ENCODE data around the gene PRR13. TPM values are rescaled to one million over a fixed set of nuclear protein-coding genes. Genes with fewer than 3 reads are reported as not detected.

PRR13 gene
- total RNA-seq, 1 experiment from 2014 or later: 216 TPM

GRCh38 chr12:53474077-53474476 lies 32.5 kb downstream of the PRR13 start (continued):
- TF ChIP-seq CTCF (IDR thresholded peaks at IDR 0.05 in 2 of 3, conservative IDR thresholded peaks at IDR 0.05 in 1 of 3; ENCODE audit: borderline replicate concordance in 1 of 3, insufficient read depth in 1 of 3, low read depth in 2 of 3, low read length in 2 of 3) (no peak), RAD21 (IDR thresholded peaks at IDR 0.05; ENCODE audit: low read depth) (no peak), FOSL1 (IDR thresholded peaks at IDR 0.05; ENCODE audit: low read depth) (no peak), POLR2AphosphoS5 (IDR thresholded peaks at IDR 0.05; ENCODE audit: low read depth, low read length) (no peak), EGR1 (IDR thresholded peaks at IDR 0.05; ENCODE audit: low read depth) (no peak), CBX3 (IDR thresholded peaks at IDR 0.05; ENCODE audit: low read depth) (no peak)
- TF ChIP-seq, protein P1, sequence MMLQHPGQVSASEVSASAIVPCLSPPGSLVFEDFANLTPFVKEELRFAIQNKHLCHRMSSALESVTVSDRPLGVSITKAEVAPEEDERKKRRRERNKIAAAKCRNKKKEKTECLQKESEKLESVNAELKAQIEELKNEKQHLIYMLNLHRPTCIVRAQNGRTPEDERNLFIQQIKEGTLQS (IDR thresholded peaks at IDR 0.05): no peak
- TF ChIP-seq, protein P2, sequence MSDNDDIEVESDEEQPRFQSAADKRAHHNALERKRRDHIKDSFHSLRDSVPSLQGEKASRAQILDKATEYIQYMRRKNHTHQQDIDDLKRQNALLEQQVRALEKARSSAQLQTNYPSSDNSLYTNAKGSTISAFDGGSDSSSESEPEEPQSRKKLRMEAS (IDR thresholded peaks at IDR 0.05): no peak

GRCh38 chr12:53474819-53475218 lies 33.3 kb downstream of the PRR13 start:
- no peak for DNase-seq (ENCODE audit: low read depth, low spot score)
- H3K36me3 ChIP-seq (ENCODE audit: control insufficient read depth in 1 of 2, insufficient read depth in 2 of 2, low read length in 2 of 2): peaks cover 83 to 88% of the 10 kb centered on the region in 2 experiments
- no peak for ATAC-seq
- no peak overlapping the region for H3K4me3 ChIP-seq (replicated peaks in 1 of 2; ENCODE audit: low read depth in 1 of 2, low read length in 2 of 2)
- ChIA-PET POLR2A (interaction anchor here (0.6 to 1.1 kb wide), 6 partner anchors 24 to 211 kb away, joined by 3 to 5 read pairs (median 3); partner anchors contain the start of gene TARBP2), CTCF (interaction anchor here (1.2 to 2.6 kb wide), 3 partner anchors 14 to 122 kb away, joined by 3 to 19 read pairs (median 6); no protein-coding TSS in a partner anchor), RAD21 (ENCODE audit: low non-redundant PET in 1 of 2, low total read pairs in 2 of 2, uncharacterized antibody in 2 of 2, unreplicated experiment in 2 of 2) (no interaction called here)
- no TSS peak for BruUV-seq (replicated peaks)
- intact Hi-C loops (cut with micrococcal nuclease): no loop called here
- peaks cover 98% of the 10 kb centered on the region for H3K79me2 ChIP-seq (ENCODE audit: insufficient read depth, low read length)
- H3K9ac ChIP-seq (ENCODE audit: low read length): no peak overlapping the region
- H3K27me3 ChIP-seq (ENCODE audit: insufficient read depth, low read length): no peaks in the 10 kb centered on the region
- H3K27ac ChIP-seq (ENCODE audit: low read depth, low read length): no peak overlapping the region
- H2AFZ ChIP-seq (ENCODE audit: low read depth, low read length, poor library complexity, severe bottlenecking): no peak overlapping the region
- H3K9me3 ChIP-seq (ENCODE audit: control insufficient read depth in 1 of 2, insufficient read depth in 1 of 2, low read depth in 1 of 2, low read length in 2 of 2): no peaks in the 10 kb centered on the region
- peaks cover 0 to 15% of the 10 kb centered on the region in 2 experiments; a peak in 2 of 4 replicates for H3K4me1 ChIP-seq (ENCODE audit: control insufficient read depth in 1 of 2, insufficient read depth in 2 of 2, low read length in 2 of 2)
- H3K9me2 ChIP-seq (ENCODE audit: insufficient read depth): no peaks in the 10 kb centered on the region
- peaks cover 66% of the 10 kb centered on the region for H4K20me1 ChIP-seq (ENCODE audit: insufficient read depth)
- H3K4me2 ChIP-seq (ENCODE audit: low read length): no peak overlapping the region
- TF ChIP-seq EZH2 (IDR thresholded peaks at IDR 0.05) (no peak), EZH2phosphoT487 (IDR thresholded peaks at IDR 0.05; ENCODE audit: borderline replicate concordance) (no peak), CBX3 (IDR thresholded peaks at IDR 0.05; ENCODE audit: low read depth) (no peak), FOSL1 (IDR thresholded peaks at IDR 0.05; ENCODE audit: low read depth) (no peak), POLR2A (IDR thresholded peaks at IDR 0.05; ENCODE audit: borderline replicate concordance, extremely low read depth, insufficient read depth, insufficient read length) (no peak), SRF (IDR thresholded peaks at IDR 0.05; ENCODE audit: low read depth) (no peak), CTCF (IDR thresholded peaks at IDR 0.05 in 2 of 3, conservative IDR thresholded peaks at IDR 0.05 in 1 of 3; ENCODE audit: borderline replicate concordance in 1 of 3, insufficient read depth in 1 of 3, low read depth in 2 of 3, low read length in 2 of 3) (no peak), ZFX (IDR thresholded peaks at IDR 0.05) (no peak), POLR2AphosphoS5 (IDR thresholded peaks at IDR 0.05; ENCODE audit: low read depth, low read length) (no peak), SP1 (IDR thresholded peaks at IDR 0.05; ENCODE audit: low read depth) (no peak), YY1 (IDR thresholded peaks at IDR 0.05; ENCODE audit: extremely low read depth, insufficient replicate concordance, low read depth, low read length) (no peak), TCF7L2 (IDR thresholded peaks at IDR 0.05; ENCODE audit: borderline replicate concordance, extremely low read depth, insufficient read depth, insufficient read length) (no peak), JUND (IDR thresholded peaks at IDR 0.05) (no peak)
- TF ChIP-seq, protein P3, sequence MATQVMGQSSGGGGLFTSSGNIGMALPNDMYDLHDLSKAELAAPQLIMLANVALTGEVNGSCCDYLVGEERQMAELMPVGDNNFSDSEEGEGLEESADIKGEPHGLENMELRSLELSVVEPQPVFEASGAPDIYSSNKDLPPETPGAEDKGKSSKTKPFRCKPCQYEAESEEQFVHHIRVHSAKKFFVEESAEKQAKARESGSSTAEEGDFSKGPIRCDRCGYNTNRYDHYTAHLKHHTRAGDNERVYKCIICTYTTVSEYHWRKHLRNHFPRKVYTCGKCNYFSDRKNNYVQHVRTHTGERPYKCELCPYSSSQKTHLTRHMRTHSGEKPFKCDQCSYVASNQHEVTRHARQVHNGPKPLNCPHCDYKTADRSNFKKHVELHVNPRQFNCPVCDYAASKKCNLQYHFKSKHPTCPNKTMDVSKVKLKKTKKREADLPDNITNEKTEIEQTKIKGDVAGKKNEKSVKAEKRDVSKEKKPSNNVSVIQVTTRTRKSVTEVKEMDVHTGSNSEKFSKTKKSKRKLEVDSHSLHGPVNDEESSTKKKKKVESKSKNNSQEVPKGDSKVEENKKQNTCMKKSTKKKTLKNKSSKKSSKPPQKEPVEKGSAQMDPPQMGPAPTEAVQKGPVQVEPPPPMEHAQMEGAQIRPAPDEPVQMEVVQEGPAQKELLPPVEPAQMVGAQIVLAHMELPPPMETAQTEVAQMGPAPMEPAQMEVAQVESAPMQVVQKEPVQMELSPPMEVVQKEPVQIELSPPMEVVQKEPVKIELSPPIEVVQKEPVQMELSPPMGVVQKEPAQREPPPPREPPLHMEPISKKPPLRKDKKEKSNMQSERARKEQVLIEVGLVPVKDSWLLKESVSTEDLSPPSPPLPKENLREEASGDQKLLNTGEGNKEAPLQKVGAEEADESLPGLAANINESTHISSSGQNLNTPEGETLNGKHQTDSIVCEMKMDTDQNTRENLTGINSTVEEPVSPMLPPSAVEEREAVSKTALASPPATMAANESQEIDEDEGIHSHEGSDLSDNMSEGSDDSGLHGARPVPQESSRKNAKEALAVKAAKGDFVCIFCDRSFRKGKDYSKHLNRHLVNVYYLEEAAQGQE (IDR thresholded peaks at IDR 0.05; ENCODE audit: low read depth): no peak

All from HCT116 (cell line).